Urothelium cell line (cell line): ENCODE measurements around the gene FARP2.

Experiments
- DNase-seq: peaks from one replicate; pipeline ENCODE4 v3.0.0; 2011; ENCODE audit warnings: low spot score, mixed read lengths
- FAIRE-seq: peaks from 2 replicates; lab custom pipeline; 2011; peaks lifted over from hg19 to GRCh38; lab: Jason Lieb, UNC

Gene FARP2

DNA sequence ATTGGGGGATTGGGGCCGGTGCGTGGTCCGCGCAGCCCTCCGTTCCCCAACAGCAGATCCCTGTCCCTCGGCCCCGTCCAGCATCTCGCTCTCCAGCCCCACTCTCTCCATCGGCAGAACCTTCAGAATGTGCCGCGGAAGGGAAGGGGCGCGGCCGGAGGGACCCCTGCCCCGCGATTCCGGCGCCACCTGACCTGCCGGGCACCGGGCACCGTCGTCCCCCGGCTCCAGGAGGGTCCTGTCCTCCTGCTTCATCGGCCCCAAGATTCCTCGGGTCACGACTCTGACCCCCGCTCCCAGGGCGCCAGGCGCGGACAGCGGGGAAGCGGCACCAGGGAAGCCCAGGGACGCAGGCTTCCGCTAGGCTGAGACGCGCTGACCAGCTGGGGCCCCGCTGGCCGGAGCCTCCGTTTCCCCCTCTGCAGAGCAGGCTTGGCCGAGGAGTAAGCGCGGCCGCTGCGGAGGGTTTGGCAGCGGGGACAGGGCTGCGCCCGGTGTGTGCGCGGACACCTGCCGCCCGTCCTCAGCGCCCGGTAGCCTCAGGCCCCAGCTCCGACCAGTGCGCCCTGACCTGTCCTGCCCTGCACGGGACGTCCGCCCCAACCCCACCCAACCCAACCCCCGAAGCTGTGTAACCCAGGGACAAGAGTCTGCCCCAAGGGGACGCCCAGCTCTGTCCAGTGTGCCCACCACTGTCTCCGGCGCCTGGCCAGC, 185.6 kb downstream of the FARP2 start:
- no peak for FAIRE-seq

DNA sequence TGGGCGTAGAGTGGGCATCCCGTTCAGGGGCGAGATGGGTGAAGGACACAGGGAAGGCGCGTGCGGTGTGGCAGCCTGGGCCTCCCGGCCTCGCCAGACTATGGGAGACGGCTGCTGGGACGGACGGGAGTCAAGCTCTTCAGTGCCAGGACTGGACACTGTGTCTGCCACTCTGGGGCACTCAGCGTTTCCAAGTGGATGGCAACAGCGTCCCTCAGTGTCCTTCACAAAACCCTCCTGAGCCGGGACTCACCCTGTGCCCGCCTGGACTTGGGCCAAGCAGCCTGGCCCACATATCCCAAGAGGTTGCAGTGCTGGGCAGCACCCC, 186.2 kb downstream of the FARP2 start:
- FAIRE-seq (no peak), DNase-seq (no peak)

More for the DNA sequence above, 185.6 kb downstream of the FARP2 start:
- DNase-seq: no peak
